Chondrocyte (in vitro differentiated cells): ENCODE data around the gene SSUH2. TPM values are rescaled to one million over a fixed set of nuclear protein-coding genes. Genes with fewer than 3 reads are reported as not detected.

Experiments
- DNase-seq: peaks from one replicate; pipeline ENCODE4 v3.0.0; 2021; ENCODE audit warnings: mixed read lengths, low spot score
- H3K27ac Mint-ChIP-seq: one replicate; pipeline ENCODE4 v1.8.0; 2021; ENCODE audit warnings: mild to moderate bottlenecking, moderate library complexity, mixed read lengths; ENCODE audit not compliant: unreplicated experiment
- H3K27me3 Mint-ChIP-seq: 2 replicates; pipeline ENCODE4 v1.8.0; 2021; ENCODE audit warnings: low read depth, mixed read lengths
- H3K36me3 Mint-ChIP-seq: 2 replicates; pipeline ENCODE4 v1.8.0; 2021; ENCODE audit warnings: low read depth, mixed read lengths
- H3K4me1 Mint-ChIP-seq: 2 replicates; pipeline ENCODE4 v1.8.0; 2021; ENCODE audit warnings: low read depth, mild to moderate bottlenecking, mixed read lengths
- H3K4me3 Mint-ChIP-seq: one replicate; pipeline ENCODE4 v1.8.0; 2021; ENCODE audit warnings: mild to moderate bottlenecking, moderate library complexity, mixed read lengths; ENCODE audit not compliant: unreplicated experiment
- H3K9me3 Mint-ChIP-seq: 2 replicates; pipeline ENCODE4 v1.8.0; 2021; ENCODE audit warnings: low read depth, mixed read lengths
- total RNA-seq: library from RNA; stranded (reverse); gene quantifications from 3 replicates; pipeline ENCODE4 v1.2.1, GENCODE V29; 2021
- TF ChIP-seq, protein P1 (sequence below): fragments of 200-600 bp; sonication (generic); IDR thresholded peaks from 2 replicates; pipeline ENCODE4 v1.5.0; 2021; ENCODE audit warnings: antibody characterized with exemption, mild to moderate bottlenecking, moderate library complexity

Gene SSUH2
- total RNA-seq, 1 donor from 2014 or later, result not detected

DNA sequence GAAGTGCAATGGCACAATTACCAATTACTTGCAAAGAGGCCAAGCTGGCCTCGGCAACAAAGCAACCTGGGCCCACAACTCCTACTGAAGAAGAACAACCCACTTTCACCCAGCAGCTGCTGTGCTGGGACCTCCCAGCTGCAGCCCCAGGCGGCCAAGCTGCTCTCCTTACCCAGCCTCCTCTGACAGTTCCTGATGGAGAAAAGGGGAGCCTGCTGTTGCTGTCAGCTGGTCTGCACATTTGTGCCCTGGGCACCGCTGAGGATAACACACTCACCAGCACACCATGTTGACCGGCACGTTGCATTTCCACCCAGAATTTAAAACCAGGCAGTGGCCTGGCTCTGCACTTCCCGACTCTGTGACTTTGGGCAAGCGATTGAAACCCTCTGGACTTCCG lies 33.6 kb downstream of the SSUH2 start:
- no peak for DNase-seq
- no peaks in the 10 kb centered on the region for H3K36me3 Mint-ChIP-seq
- TF ChIP-seq, protein P1, sequence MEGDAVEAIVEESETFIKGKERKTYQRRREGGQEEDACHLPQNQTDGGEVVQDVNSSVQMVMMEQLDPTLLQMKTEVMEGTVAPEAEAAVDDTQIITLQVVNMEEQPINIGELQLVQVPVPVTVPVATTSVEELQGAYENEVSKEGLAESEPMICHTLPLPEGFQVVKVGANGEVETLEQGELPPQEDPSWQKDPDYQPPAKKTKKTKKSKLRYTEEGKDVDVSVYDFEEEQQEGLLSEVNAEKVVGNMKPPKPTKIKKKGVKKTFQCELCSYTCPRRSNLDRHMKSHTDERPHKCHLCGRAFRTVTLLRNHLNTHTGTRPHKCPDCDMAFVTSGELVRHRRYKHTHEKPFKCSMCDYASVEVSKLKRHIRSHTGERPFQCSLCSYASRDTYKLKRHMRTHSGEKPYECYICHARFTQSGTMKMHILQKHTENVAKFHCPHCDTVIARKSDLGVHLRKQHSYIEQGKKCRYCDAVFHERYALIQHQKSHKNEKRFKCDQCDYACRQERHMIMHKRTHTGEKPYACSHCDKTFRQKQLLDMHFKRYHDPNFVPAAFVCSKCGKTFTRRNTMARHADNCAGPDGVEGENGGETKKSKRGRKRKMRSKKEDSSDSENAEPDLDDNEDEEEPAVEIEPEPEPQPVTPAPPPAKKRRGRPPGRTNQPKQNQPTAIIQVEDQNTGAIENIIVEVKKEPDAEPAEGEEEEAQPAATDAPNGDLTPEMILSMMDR, result no peak

DNA sequence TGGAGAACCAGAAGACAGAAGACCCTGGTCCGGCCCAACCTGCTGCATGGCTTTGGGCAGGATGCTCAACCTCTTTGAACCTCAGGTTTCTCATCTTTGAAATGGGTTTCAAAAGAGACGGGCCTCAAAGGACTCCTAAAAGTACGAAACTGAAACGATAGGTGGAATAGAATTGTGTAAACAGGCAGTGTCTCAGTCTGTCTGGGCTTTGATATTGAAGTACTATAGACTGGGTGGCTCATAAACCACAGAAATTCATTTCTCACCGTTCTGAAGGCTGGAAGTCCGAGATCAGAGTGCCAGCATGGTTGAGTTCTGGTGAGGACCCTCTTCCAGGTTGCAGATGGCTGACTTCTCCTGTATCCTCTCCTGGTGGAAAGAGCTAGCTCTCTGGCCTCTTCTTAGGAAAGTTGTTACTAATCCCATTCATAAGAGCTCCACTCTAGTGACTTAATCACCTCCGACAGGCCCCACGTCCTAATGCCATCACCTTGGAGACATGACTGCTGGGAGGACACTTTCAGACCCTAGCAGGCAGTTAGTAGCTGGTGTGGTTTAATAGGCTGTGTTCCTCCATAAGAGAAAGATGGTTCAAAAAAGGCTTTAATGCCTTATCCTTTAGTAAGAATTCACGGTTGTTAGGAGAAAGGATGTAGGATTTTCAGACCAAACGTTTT lies 35.7 kb downstream of the SSUH2 start:
- no peaks in the 10 kb centered on the region for H3K27me3 Mint-ChIP-seq
- DNase-seq, result no peak
- no peak overlapping the region for H3K4me3 Mint-ChIP-seq
- H3K36me3 Mint-ChIP-seq, result no peaks in the 10 kb centered on the region
- H3K27ac Mint-ChIP-seq, result no peak overlapping the region
- H3K4me1 Mint-ChIP-seq, result peaks cover 18% of the 10 kb centered on the region
- no peaks in the 10 kb centered on the region for H3K9me3 Mint-ChIP-seq
- TF ChIP-seq, protein P1, result no peak

More for the DNA sequence above, 33.6 kb downstream of the SSUH2 start:
- no peaks in the 10 kb centered on the region for H3K27me3 Mint-ChIP-seq
- H3K4me1 Mint-ChIP-seq, result peaks cover 18% of the 10 kb centered on the region
- no peak overlapping the region for H3K4me3 Mint-ChIP-seq
- H3K27ac Mint-ChIP-seq, result no peak overlapping the region
- H3K9me3 Mint-ChIP-seq, result no peaks in the 10 kb centered on the region

DNA sequence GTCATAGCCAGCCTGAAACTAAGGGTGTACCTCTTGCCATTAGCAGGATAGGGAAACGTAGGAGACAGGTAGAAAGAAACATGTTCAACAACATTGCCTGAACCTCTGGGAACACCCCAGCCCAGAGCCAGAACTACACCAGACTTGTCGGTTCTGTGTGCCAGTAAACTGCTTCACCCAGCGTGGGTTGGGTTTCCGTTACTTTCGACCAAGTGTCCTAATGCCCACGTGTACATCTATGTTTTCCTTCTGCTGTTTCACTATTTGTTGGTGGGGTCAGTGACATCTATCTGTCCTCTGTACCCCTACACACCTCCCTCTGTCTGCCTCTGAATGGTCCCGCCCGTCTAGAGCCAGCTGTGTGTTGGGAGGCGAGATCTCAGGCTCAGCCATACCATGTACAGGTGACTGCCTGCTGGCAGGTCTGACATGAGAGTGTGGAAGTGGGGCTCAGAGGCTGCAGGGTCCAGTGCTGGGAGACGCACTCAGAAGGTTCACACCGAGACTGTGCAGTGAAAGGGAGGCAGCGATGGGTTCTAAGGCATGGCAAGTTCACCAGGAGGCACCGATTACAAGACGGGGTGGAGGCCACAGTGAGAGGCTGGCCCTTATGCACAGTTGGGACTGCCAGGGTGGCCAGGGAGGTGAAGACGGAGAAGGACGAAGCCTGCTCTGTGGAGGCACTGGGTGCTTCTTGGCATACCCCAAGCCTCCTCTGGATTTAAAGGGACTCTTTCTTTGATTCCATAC lies 36.4 kb downstream of the SSUH2 start:
- H3K4me1 Mint-ChIP-seq, result peaks cover 22% of the 10 kb centered on the region
- TF ChIP-seq, protein P1, result no peak
- H3K4me3 Mint-ChIP-seq, result no peak overlapping the region
- no peak for DNase-seq
- no peaks in the 10 kb centered on the region for H3K27me3 Mint-ChIP-seq
- no peaks in the 10 kb centered on the region for H3K36me3 Mint-ChIP-seq
- H3K9me3 Mint-ChIP-seq, result no peaks in the 10 kb centered on the region
- no peak overlapping the region for H3K27ac Mint-ChIP-seq

GRCh38 chr3:8607234-8608040 lies 37.2 kb downstream of the SSUH2 start:
- H3K27me3 Mint-ChIP-seq, result no peaks in the 10 kb centered on the region
- H3K36me3 Mint-ChIP-seq, result no peaks in the 10 kb centered on the region
- peak overlapping the region; percentile 61 for H3K27ac Mint-ChIP-seq
- no peak for DNase-seq
- TF ChIP-seq, protein P1, result peak; percentile 88
- H3K4me1 Mint-ChIP-seq, result peaks cover 29% of the 10 kb centered on the region
- peak overlapping the region; percentile 28 for H3K4me3 Mint-ChIP-seq
- H3K9me3 Mint-ChIP-seq, result no peaks in the 10 kb centered on the region

GRCh38 chr3:8606701-8607231 lies 37.8 kb downstream of the SSUH2 start:
- Mint-ChIP-seq H3K9me3 (no peaks in the 10 kb centered on the region), H3K36me3 (no peaks in the 10 kb centered on the region), H3K27me3 (no peaks in the 10 kb centered on the region), H3K4me3 (no peak overlapping the region), H3K4me1 (peaks cover 29% of the 10 kb centered on the region), H3K27ac (peak overlapping the region; percentile 61)
- TF ChIP-seq, protein P1, result no peak
- no peak for DNase-seq
